Esophagus squamous epithelium (tissue), 5 donors: ENCODE measurements around the gene MBD5. TPM values are rescaled to one million over a fixed set of nuclear protein-coding genes. Genes with fewer than 3 reads are reported as not detected.

Source experiments
- DNase-seq: peaks from one replicate; lab custom pipeline; 2025; lab: John Stamatoyannopoulos, UW
- H3K27ac ChIP-seq, 4 donors: fragments of 200-600 bp; sonication (generic); one replicate each; pipeline ENCODE4 v1.5.1; 2016 to 2019; ENCODE audit warnings: mild to moderate bottlenecking in 1 of 4
- H3K27me3 ChIP-seq, 4 donors: fragments of 200-600 bp; sonication (generic); 1 replicate in 3 of 4; 2 replicates in 1 of 4; pipeline versions ENCODE4 v1.5.1 to v1.6.0; 2017 to 2021; ENCODE audit warnings: antibody characterized with exemption in 1 of 4
- H3K36me3 ChIP-seq, 3 donors: fragments of 200-600 bp; sonication (generic); one replicate each; pipeline ENCODE4 v1.5.1; 2016 to 2019
- H3K4me1 ChIP-seq, 3 donors: fragments of 200-600 bp; sonication (generic); one replicate each; pipeline ENCODE4 v1.5.1; 2017 to 2019
- H3K4me3 ChIP-seq, 4 donors: fragments of 200-600 bp; sonication (generic); 1 replicate in 3 of 4; 2 replicates in 1 of 4; pipeline ENCODE4 v1.5.1; 2016 to 2019; ENCODE audit warnings: mild to moderate bottlenecking in 2 of 4, moderate library complexity in 1 of 4
- H3K9me3 ChIP-seq, 3 donors: fragments of 200-600 bp; sonication (generic); one replicate each; pipeline ENCODE4 v1.5.1; 2016 to 2019
- POLR2A ChIP-seq, 4 donors: fragments of 450-650 bp; IDR thresholded peaks; one replicate each; pipeline ENCODE4 v1.6.1; 2017; ENCODE audit warnings: antibody characterized with exemption in 4 of 4, mild to moderate bottlenecking in 4 of 4, moderate library complexity in 3 of 4
- WGBS, 2 donors: methylation state at CpG; one replicate each; pipeline ENCODE4 v1.1.5; 2018; 5-methylcytosine and 5-hydroxymethylcytosine counted together
- intact Hi-C: fragments of 100-400 bp; cut with DNase I; formaldehyde crosslinking; loops from one replicate; pipeline ENCODE4 v1.15.0; 2022
- total RNA-seq, 4 donors: library from RNA; depleted of rRNA; stranded (reverse); fragments of >200 nt; gene quantifications; one replicate each; pipeline ENCODE4 v1.1.0, GENCODE V29; 2016
- TF ChIP-seq, protein P1 (sequence below), 6 experiments: fragments of 450-650 bp in 4 of 6; fragments of 200-600 bp in 2 of 6; sonication (generic) in 2 of 6; IDR thresholded peaks; one replicate each; pipeline ENCODE4 v1.5.1; 2016 to 2019; ENCODE audit warnings: antibody characterized with exemption in 6 of 6, mild to moderate bottlenecking in 4 of 6, moderate library complexity in 4 of 6
- donor health status: DM: yes; HTN: yes; CAD: no.

MBD5 gene
- total RNA-seq, 4 donors from 2014 or later, result 11.8 to 23.8 (median 14.0) TPM

DNA sequence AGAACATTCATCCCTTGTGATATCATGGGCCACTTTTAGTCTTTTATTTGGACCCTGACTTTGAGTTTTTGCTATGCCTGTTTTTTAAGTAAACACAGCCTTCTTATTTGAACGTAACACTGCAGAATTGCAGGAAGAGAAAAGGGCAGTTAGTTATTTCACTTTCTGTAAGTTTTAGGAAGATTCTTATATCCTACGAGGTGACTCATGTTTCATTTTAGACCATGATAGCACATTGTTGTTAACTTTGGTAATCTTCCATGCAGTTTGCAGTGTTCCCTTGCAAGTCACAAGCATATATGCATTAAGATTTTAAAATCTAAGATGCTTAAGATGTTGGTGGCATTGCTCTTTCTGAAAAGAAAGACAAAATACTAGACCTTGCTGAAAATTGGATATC is 495.1 kb downstream of the MBD5 start:
- H3K4me3 ChIP-seq, result no peak overlapping the region
- intact Hi-C loops, result no loop called here
- H3K27ac ChIP-seq, result no peak overlapping the region
- no peaks in the 10 kb centered on the region for H3K9me3 ChIP-seq
- DNase-seq, result no peak
- 68 to 81% methylated on average over 2 of the region's 2 CpGs for WGBS, 2 donors
- TF ChIP-seq, protein P1, sequence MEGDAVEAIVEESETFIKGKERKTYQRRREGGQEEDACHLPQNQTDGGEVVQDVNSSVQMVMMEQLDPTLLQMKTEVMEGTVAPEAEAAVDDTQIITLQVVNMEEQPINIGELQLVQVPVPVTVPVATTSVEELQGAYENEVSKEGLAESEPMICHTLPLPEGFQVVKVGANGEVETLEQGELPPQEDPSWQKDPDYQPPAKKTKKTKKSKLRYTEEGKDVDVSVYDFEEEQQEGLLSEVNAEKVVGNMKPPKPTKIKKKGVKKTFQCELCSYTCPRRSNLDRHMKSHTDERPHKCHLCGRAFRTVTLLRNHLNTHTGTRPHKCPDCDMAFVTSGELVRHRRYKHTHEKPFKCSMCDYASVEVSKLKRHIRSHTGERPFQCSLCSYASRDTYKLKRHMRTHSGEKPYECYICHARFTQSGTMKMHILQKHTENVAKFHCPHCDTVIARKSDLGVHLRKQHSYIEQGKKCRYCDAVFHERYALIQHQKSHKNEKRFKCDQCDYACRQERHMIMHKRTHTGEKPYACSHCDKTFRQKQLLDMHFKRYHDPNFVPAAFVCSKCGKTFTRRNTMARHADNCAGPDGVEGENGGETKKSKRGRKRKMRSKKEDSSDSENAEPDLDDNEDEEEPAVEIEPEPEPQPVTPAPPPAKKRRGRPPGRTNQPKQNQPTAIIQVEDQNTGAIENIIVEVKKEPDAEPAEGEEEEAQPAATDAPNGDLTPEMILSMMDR (IDR thresholded peaks at IDR 0.05), result no peak
- TF ChIP-seq POLR2A (IDR thresholded peaks at IDR 0.05), result no peak
- H3K27me3 ChIP-seq, result no peaks in the 10 kb centered on the region
- peaks cover 0 to 10% (median 0%) of the 10 kb centered on the region in 3 donors for H3K36me3 ChIP-seq
- no peaks in the 10 kb centered on the region for H3K4me1 ChIP-seq

DNA sequence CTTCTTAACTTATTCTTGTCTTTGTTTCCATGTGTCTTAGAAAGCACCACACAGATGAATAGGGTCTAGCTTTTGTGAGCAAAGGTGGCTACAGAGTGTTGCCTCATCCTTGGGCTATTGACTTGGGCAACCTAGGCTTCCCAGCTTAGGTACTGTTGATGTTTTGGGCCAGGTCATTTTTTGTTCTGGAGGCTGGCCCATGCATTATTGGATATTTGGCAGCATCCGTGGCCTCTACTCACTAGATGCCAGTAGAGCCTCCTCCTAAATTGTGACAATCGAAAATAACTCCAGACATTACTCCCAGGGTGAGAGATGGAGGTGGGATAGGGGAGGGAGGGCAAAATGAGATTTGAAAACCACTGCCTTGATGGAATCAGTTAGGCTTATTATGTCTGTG is 496.4 kb downstream of the MBD5 start:
- H3K36me3 ChIP-seq, result peaks cover 0 to 10% (median 0%) of the 10 kb centered on the region in 3 donors
- no peak overlapping the region for H3K27ac ChIP-seq
- no peak for TF ChIP-seq POLR2A (IDR thresholded peaks at IDR 0.05)
- TF ChIP-seq, protein P1 (IDR thresholded peaks at IDR 0.05), result no peak
- 86 to 93% methylated on average over 1 to 2 of the region's 2 CpGs for WGBS, 2 donors
- intact Hi-C loops, result no loop called here
- no peaks in the 10 kb centered on the region for H3K4me1 ChIP-seq
- no peak overlapping the region for H3K4me3 ChIP-seq
- H3K27me3 ChIP-seq, result no peaks in the 10 kb centered on the region
- H3K9me3 ChIP-seq, result no peaks in the 10 kb centered on the region
- DNase-seq, result no peak

DNA sequence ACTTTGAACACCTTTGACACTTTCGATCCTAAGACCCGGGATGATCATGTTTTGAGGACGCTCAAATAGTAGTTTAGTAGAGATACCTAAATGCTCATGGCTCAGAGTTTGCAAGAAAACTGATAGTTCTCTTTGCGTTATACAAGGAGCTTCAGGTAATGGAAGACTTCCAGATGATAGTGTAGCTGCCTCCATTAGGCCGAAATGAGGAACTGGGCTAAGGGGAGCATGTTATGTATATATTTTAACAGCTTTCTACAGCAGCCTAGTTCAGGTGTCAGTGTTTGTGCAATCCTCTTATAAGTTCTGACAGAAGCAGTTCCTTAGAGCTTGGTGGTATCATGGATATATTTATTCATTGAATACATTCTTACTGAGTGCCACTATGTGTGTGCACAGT is 496.9 kb downstream of the MBD5 start:
- Histone ChIP-seq H3K27me3 (no peaks in the 10 kb centered on the region), H3K9me3 (no peaks in the 10 kb centered on the region), H3K4me1 (no peaks in the 10 kb centered on the region), H3K36me3 (peaks cover 0 to 10% (median 0%) of the 10 kb centered on the region in 3 donors), H3K27ac (no peak overlapping the region), H3K4me3 (no peak overlapping the region)
- WGBS, 2 donors, result 92 to 97% methylated on average over 5 of the region's 5 CpGs
- no peak for DNase-seq
- no peak for TF ChIP-seq POLR2A (IDR thresholded peaks at IDR 0.05)
- TF ChIP-seq, protein P1 (IDR thresholded peaks at IDR 0.05), result no peak
- intact Hi-C loops, result no loop called here

DNA sequence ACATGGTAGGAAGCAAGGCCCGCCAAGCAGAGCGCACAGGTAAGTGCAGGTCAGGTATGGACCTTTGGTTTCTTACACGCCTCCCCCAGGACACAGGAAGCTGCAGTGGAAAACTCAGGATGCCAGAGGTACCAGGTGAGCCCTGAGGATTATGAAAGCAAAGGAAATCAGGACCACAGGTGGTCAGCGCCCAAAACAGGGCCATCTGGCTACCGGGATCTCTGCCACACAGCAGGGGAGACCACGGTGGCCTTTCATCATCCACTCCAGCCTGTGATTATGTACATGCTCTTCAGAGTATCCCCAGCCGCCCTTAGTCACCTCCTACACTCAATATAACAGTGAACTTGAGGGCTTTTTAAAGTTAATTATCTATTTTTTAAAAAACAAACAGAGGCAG is 498.1 kb downstream of the MBD5 start:
- intact Hi-C loops, result no loop called here
- no peaks in the 10 kb centered on the region for H3K9me3 ChIP-seq
- DNase-seq, result no peak
- TF ChIP-seq, protein P1 (IDR thresholded peaks at IDR 0.05), result no peak
- no peak for TF ChIP-seq POLR2A (IDR thresholded peaks at IDR 0.05)
- 90 to 98% methylated on average over 4 to 6 of the region's 7 CpGs for WGBS, 2 donors
- no peak overlapping the region for H3K27ac ChIP-seq
- no peaks in the 10 kb centered on the region for H3K4me1 ChIP-seq
- H3K27me3 ChIP-seq, result no peaks in the 10 kb centered on the region
- no peak overlapping the region for H3K4me3 ChIP-seq
- H3K36me3 ChIP-seq, result peaks cover 0 to 10% (median 0%) of the 10 kb centered on the region in 3 donors

DNA sequence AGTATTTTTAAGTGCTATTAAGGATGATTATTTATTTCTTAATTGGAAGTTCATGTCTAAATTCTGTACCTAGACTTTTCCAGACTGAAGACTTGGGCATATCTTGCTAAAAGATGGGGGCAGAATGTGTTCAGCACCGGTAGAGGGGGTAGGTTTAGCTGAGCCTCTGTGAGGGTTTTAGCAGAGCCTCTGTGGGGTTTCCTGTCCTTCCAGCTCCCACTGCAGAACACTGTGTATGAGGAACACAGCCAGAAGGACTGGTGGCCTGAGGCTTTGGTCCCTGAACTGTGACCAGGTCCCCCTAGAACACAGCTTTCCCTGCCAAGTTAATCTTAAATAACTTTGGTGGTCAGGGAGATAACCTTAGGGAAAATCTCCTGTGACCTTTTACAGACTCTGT is 500.3 kb downstream of the MBD5 start:
- WGBS, 2 donors, result 62 to 64% methylated on average over 1 of the region's 1 CpG
- TF ChIP-seq POLR2A (IDR thresholded peaks at IDR 0.05), result no peak
- TF ChIP-seq, protein P1 (IDR thresholded peaks at IDR 0.05), result no peak
- peaks cover 0 to 6% (median 0%) of the 10 kb centered on the region in 3 donors for H3K36me3 ChIP-seq
- H3K27me3 ChIP-seq, result no peaks in the 10 kb centered on the region
- no peak overlapping the region for H3K4me3 ChIP-seq
- H3K9me3 ChIP-seq, result no peaks in the 10 kb centered on the region
- intact Hi-C loops, result no loop called here
- H3K27ac ChIP-seq, result no peak overlapping the region
- no peaks in the 10 kb centered on the region for H3K4me1 ChIP-seq
- DNase-seq, result no peak
